ENCODE data around the gene ABHD8.

GRCh38 chr19:17346109-17346671, 43.0 kb upstream of the ABHD8 start:
- TF ChIP-seq ZNF274 (IDR thresholded peaks at IDR 0.05; ENCODE audit: low read depth, low read length) (no peak), YY1 (IDR thresholded peaks at IDR 0.05; ENCODE audit: insufficient read depth, insufficient read length) (no peak), SUZ12 (IDR thresholded peaks at IDR 0.05; ENCODE audit: extremely low read depth, insufficient read depth, insufficient read length) (no peak)
